ENCODE results near the gene ARID2.
A peak's percentile ranks its signal among the peaks of the same experiment; 100 is the strongest.

Gene ARID2

GRCh38 chr12:45909041-45909713 is 179.7 kb downstream of the ARID2 start:
- TF ChIP-seq, protein P1, sequence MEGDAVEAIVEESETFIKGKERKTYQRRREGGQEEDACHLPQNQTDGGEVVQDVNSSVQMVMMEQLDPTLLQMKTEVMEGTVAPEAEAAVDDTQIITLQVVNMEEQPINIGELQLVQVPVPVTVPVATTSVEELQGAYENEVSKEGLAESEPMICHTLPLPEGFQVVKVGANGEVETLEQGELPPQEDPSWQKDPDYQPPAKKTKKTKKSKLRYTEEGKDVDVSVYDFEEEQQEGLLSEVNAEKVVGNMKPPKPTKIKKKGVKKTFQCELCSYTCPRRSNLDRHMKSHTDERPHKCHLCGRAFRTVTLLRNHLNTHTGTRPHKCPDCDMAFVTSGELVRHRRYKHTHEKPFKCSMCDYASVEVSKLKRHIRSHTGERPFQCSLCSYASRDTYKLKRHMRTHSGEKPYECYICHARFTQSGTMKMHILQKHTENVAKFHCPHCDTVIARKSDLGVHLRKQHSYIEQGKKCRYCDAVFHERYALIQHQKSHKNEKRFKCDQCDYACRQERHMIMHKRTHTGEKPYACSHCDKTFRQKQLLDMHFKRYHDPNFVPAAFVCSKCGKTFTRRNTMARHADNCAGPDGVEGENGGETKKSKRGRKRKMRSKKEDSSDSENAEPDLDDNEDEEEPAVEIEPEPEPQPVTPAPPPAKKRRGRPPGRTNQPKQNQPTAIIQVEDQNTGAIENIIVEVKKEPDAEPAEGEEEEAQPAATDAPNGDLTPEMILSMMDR (IDR thresholded peaks at IDR 0.05; ENCODE audit: low read depth, low read length): no peak

GRCh38 chr12:45912774-45913173 is 183.3 kb downstream of the ARID2 start:
- no peak overlapping the region for H3K4me3 ChIP-seq (replicated peaks in 1 of 2; ENCODE audit: low read depth in 2 of 2, low read length in 2 of 2)
- no peak for DNase-seq (ENCODE audit: low read depth in 2 of 2)
- TF ChIP-seq, protein P1 (IDR thresholded peaks at IDR 0.05; ENCODE audit: low read depth, low read length): no peak

More at GRCh38 chr12:45909041-45909713, 179.7 kb downstream of the ARID2 start:
- H3K4me3 ChIP-seq (replicated peaks in 1 of 2; ENCODE audit: low read depth in 2 of 2, low read length in 2 of 2): no peak overlapping the region
- no peak for DNase-seq (ENCODE audit: low read depth in 2 of 2)

GRCh38 chr12:45913631-45914030 is 184.1 kb downstream of the ARID2 start:
- TF ChIP-seq, protein P1 (IDR thresholded peaks at IDR 0.05; ENCODE audit: low read depth, low read length): no peak
- no peak overlapping the region for H3K4me3 ChIP-seq (replicated peaks in 1 of 2; ENCODE audit: low read depth in 2 of 2, low read length in 2 of 2)
- no peak for DNase-seq (ENCODE audit: low read depth in 2 of 2)

GRCh38 chr12:45914090-45914489 is 184.6 kb downstream of the ARID2 start:
- TF ChIP-seq, protein P1 (IDR thresholded peaks at IDR 0.05; ENCODE audit: low read depth, low read length): no peak
- H3K4me3 ChIP-seq (replicated peaks in 1 of 2; ENCODE audit: low read depth in 2 of 2, low read length in 2 of 2): no peak overlapping the region
- peak; percentile 43 to 77 for DNase-seq (ENCODE audit: low read depth in 2 of 2)

DNA sequence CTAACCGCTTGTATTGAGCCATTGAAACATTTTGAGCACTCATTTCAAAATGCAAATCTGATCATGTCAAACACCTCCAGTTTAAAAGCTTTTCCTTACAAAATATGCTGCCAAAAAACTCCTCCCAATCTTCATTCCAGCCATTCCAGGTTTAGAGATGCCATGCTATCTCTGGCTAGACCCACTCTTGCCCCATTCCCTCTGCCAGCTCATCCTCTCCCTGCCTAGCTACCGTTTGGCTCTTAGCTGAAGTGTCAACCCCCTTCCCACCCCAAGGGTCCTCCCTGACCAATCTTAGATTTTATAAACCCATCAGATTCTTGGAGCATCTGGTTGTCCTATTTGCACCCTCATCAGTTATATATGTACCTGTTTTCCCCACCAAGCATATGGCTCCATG is 185.9 kb downstream of the ARID2 start:
- TF ChIP-seq, protein P1 (IDR thresholded peaks at IDR 0.05; ENCODE audit: low read depth, low read length): no peak
- DNase-seq (ENCODE audit: low read depth in 2 of 2): no peak
- no peak overlapping the region for H3K4me3 ChIP-seq (replicated peaks in 1 of 2; ENCODE audit: low read depth in 2 of 2, low read length in 2 of 2)

DNA sequence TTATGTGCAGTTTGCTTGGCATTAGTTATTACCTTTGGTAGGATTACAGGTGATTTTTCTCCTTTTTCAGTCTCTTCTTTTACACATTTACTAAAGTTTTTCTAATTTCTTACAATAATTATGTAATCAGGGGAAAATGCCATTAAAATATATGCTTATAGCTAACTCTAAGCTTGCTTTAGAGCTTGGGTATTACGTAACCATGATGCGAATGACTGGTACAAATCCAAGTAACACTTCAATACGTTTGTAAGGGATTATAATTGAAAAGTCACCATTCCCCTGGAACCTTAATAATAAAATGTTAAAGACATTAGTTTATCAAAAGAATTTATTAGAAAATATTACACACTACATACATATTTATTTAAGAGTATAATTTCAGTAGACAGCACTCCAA is 189.3 kb downstream of the ARID2 start:
- DNase-seq (ENCODE audit: low read depth in 2 of 2): peak; percentile 13 to 14
- TF ChIP-seq, protein P1 (IDR thresholded peaks at IDR 0.05; ENCODE audit: low read depth, low read length): no peak

GRCh38 chr12:45928309-45928708 is 198.8 kb downstream of the ARID2 start:
- TF ChIP-seq, protein P1 (IDR thresholded peaks at IDR 0.05; ENCODE audit: low read depth, low read length): no peak
- H3K4me3 ChIP-seq (replicated peaks in 1 of 2; ENCODE audit: low read depth in 2 of 2, low read length in 2 of 2): no peak overlapping the region
- DNase-seq (ENCODE audit: low read depth in 2 of 2): no peak

More for the DNA sequence above, 189.3 kb downstream of the ARID2 start:
- H3K4me3 ChIP-seq (replicated peaks in 1 of 2; ENCODE audit: low read depth in 2 of 2, low read length in 2 of 2): no peak overlapping the region

All from cardiac fibroblast (primary cell).